Left colon (tissue), 2 donors: ENCODE measurements around the gene CCNJL. TPM values are rescaled to one million over a fixed set of nuclear protein-coding genes. Genes with fewer than 3 reads are reported as not detected.
"Not testable (repeated sequence)": the region's sequence is repeated elsewhere in the genome, so short reads cannot be mapped to it uniquely, and the experiment has no call there.

ENCODE experiments used
- ATAC-seq: fragments of 200-7000 bp; cut with Tn5 transposase; one replicate; pipeline ENCODE4 v1.9.1; 2020; ENCODE audit warnings: mild to moderate bottlenecking, moderate library complexity
- DNase-seq, 2 donors: peaks; one replicate each; pipeline ENCODE4 v3.0.0-alpha.2; 2020
- intact Hi-C, 2 donors: fragments of 100-400 bp; cut with DNase I in 1 of 2; cut with micrococcal nuclease in 1 of 2; formaldehyde crosslinking; loops; one replicate each; pipeline versions ENCODE4 v1.11.2 to v1.14.0; 2022; cut with DNase I, micrococcal nuclease
- total RNA-seq, 2 donors: library from RNA; stranded (reverse); fragmentation: NEBNext Ultra II Directional; extraction: Animal tissue kit (Norgen Biotek cat#: 25700); gene quantifications; one replicate each; pipeline ENCODE4 v1.2.1, GENCODE V29; 2021
- donor health status: DM: no; HTN: no; CAD: no.
- donor health status: DM: yes; HTN: yes; CAD: no.

Gene CCNJL
- total RNA-seq, 2 donors from 2014 or later = 19.0 to 27.7 TPM

DNA sequence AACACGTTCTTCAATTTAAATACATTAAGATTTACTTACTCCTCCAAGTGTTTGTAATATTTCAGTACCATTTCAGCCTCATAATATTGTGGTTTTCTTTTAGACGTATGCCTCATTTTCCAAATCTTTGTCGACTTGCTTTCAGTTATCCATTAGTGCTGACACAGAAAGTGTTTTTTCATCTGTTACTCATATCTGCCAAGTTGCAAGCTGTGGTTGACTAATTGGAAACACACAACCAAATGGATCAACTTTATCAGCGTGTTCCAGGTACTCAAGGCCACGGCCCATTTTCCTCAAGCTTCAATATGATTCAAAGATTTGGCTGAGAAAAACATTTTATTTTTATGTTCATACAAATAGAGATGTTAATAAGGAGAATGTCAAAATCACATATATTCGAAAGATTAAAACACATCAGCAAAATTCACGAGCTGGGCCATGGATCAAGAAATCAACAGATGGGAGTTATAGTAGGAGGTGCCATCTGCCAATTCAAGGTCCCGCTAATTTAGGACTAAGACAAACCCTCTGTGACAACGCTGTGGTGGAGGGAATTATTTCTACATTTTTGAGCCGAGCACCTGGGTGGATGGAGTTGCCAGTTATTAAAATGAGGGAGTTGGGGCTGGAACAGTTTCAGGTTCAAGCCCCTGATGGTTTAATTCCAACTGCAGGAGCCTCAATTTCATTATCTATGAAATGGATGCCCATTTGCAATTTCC lies 27.2 kb upstream of the CCNJL start:
- DNase-seq (no peak), ATAC-seq (no peak)
- intact Hi-C loops = no loop called here

DNA sequence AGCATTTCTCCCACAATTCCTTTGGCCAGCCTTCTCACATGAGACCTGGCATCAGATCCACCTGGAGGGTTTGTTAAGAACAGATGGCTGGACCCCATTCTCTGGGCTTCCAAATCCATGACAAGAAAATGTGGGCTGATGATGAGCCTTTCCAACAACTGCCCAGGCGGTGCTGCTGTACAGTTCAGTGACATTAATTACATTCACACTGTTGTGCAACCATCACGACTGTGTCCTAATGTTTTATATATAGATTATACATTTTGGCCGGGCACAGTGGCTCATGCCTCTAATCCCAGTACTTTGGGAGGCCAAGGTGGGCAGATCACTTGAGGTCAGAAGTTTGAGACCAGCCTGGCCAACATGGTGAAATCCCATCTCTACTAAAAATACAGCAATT lies 22.4 kb upstream of the CCNJL start:
- ATAC-seq, intact Hi-C loops, DNase-seq: not testable (repeated sequence)

DNA sequence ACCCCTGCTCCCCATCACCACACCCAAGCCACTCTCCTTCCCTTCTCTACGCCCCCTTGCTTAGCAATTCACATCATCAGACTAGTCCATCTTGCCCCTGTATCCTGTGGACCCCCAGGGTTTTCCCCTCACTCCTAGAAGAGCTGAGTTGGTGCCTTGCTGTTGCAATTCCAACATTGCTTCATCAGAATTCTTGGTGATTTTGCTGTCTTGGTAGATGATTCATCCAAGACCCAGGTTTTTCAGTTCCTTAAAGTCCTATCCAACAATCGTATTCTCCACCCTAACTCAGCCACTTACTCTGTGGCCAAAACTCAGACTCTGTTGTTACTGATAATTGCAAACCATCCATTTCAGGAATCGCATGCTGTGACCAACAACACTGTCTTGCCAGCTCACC lies 21.4 kb upstream of the CCNJL start:
- DNase-seq (no peak), ATAC-seq (no peak)
- intact Hi-C loops = no loop called here

DNA sequence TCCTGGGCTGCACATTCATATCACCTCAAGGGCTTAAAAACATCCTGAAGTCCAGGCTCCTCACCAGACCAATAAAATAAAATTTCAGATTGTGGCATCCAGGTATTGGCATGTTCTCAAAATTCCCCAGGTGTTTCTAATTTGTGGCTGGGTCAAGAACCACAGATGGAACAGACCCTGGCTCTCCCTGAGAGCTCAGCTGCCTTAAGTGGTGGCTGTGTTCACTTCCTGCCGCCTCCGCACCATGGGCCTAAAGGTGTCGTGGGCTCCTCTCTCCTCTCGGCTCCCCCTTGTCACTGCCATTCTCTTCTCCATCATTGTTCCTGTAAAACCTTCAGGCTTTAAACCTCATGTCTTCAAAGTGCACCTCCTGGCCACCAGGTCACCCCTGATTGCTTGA lies 17.8 kb upstream of the CCNJL start:
- DNase-seq (no peak), ATAC-seq (no peak)
- intact Hi-C loops = no loop called here

DNA sequence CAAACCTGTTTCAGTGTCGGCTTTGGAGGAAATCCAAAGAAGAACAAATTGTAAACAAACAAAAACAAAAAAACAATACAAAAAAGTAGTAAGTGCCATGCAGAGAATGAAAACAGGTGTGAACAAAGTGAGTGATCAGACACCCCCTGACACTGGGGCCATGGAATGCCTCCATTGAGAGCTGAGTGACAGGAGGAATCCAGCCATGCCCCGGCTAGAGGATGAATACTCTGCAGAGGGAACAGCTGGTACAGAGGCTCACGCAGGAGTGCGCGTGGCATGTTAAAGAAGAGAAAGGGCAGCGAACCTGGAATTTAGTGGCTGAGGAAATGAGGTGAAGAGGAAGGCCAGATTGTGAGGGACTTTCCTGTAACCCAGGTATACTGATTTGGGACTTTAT lies 15.5 kb upstream of the CCNJL start:
- no peak for ATAC-seq

DNA sequence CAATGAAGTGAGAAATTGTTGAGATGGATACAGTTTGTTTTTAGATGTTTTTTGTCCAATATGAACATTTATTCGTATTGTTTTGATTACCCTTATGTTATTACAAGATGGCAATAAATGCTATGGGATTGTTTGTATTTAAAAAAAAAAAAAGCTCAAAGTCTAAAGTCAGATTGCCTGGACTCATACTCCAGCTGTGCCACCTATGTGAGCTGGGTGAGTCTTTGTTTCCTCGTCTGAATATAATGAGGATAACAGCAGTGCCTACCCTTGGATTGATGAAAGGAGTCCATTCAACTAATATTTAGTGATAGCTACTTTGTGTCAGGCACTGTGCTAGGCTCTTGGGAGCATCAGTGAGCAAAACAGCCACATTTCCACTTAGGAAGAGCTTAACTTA lies 14.6 kb upstream of the CCNJL start:
- DNase-seq = no peak
- ATAC-seq = peak; percentile 90
- intact Hi-C loops = no loop called here

More for the DNA sequence above, 15.5 kb upstream of the CCNJL start:
- intact Hi-C loops = no loop called here
- no peak for DNase-seq

DNA sequence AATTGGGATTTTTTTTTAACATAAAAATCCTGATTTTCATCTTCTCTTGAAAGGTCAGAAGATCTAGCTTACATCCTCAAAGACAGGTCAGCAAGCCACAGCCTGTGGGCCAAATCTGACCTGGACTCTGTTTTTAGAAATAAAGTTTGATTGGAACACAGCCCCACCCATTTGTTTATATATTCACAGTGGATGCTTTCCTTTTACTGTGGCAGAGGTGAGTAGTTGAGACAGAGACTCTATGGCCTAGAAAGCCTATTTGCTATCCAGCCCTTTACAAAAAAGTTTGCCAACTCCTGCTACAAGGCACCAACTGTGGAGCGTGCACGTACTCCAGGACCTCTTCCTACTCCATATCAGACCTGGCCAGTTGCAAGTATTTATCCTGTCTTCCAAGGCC lies 13.4 kb upstream of the CCNJL start:
- intact Hi-C loops = no loop called here
- DNase-seq = no peak

DNA sequence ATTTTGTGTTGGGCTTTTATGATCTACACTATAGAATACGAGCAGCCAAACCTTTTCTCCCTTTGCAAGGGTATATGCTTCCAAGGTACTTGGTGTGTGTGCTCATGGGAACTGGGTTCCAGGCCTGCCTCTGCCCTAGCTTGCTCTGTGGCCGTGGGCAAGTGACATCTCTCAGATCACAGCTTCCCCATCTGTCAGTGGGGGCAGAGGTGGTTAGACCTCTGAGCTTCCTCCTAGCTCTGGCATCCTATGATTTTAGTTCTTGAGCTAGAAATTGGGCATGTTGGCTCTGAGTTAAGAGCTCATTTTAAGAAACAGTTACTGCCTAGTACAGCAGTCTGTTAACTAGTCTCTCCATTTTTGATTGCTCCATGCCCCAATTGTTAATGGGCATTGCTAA lies 12.5 kb upstream of the CCNJL start:
- ATAC-seq = no peak
- no peak for DNase-seq
- intact Hi-C loops = no loop called here

More for the DNA sequence above, 13.4 kb upstream of the CCNJL start:
- peak; percentile 65 for ATAC-seq

DNA sequence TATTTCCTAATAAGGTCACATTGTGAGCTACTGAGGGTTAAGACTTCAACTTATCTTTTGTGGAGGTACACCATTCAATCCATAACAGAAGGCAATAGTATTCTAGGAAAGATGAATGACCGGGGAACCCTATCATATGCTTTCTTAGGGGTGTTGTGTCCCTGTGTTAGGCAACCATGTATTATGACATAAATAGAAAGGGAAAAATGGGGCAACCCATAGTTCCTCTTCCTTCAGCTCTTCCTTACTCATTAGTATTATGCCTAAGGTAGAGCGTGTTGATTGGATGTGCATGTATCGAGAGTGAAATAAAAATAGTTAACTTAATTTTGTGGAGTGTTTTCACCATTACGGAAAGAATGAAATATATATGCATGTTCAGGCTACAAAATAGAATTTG lies 6.0 kb upstream of the CCNJL start:
- ATAC-seq = no peak

DNA sequence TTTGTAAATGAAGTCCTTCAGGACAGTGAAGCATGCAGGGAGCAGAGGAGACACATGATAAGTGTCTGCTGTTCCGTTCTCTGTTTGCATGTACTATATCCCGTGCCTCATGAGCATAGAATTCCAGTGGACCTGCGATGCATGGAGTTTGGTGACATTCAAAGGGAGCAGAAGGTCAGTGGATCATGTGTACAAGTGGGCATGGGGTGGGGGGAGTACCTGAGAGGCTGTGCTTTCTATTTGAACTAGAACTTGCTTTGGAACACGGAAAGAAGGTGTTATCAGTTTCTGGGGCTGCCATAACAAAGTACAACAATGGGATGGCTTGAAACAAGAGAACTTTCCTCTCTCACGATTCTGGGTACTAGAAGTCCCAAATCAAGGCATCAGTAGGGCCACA lies 5.1 kb upstream of the CCNJL start:
- intact Hi-C loops = no loop called here
- ATAC-seq (no peak), DNase-seq (no peak)

More for the DNA sequence above, 6.0 kb upstream of the CCNJL start:
- intact Hi-C loops = no loop called here
- DNase-seq = no peak

DNA sequence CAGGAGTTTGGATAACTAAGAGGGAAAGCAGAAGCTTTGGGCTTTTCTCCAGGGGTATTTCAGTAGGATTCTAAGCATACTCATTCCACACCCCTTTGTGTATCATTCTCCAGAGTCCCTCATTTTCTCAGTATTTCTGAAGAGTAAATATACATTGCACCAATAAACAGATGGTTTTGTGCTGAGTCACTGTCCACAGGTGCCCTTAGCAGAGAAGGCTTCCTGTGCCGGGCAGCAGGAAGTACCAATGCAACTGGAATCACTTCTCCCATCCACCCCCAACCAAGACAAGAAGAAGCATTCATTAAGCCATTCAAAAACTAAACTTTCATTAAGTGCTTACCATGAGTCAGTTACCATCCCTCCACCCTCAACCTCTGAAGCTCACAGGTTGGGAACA lies 3.6 kb upstream of the CCNJL start:
- ATAC-seq (peak; percentile 84), DNase-seq (peak; percentile 33 to 76)
- intact Hi-C loops = no loop called here

DNA sequence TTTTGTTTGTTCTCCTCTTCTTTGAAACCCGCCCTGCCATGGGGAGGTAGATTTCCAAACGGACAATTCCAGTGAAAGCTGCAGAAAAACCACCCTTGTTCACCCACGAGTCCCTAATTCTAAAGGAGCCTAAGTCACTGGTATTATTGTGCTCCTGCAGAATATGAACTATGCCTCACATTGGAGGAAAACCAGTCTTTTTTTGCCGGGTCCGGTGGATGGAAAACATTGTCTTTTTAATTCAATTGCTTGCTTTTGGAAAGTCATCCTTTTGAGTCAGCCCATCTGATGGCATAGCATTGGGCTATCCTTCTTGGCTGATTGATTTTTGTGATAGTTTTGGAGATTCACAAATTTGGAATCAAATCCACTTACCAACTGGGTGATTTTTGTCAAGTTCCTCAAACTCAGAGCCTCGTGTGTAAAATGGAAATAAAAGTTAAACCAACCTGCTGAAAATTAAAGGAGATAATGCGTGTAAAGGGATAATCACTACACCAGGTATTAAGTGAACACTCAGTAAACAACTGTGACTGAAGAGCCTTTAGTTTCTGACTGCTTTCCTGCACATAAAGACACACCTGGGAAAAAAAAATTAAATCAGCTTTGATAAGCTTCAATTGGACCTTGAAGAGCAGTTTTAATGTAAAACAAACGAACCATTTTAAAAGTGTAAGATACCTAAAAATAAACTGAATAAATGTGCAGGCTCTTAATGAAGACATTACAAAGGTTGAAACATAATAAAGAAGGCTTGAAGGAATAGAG lies 780 bp upstream of the CCNJL start:
- no peak for DNase-seq
- intact Hi-C loops = no loop called here
- no peak for ATAC-seq

DNA sequence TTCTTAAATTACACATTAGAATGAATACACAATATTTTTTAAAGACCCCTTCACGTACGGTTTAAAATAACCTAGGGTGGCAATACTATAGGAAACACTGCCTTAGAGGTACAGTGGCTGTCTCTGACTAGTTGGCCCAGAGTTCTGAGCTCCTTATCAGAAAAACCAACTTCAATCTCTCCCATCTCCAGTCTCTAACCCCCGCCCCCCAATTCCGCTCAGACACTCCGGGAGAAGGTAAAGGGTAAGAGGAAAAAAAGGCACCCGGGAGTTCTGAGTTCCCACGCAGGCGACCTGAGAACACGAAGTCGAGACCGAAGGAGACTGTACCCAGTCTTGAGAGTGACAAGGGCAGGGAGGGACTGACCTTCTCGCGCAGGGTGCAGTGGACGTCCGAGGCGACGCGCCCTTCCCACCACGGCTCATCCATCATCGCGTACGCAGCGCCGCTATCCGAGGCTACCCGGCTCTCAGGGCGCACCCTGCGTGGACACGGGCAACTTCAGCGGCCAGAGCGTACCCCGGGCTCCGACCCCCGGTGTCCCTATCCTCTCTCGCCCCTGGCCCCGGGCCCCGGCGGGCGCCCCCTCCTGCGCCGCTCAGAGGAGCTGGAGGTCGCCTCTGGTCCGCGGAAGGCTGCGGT lies 752 bp downstream of the CCNJL start:
- peak in 1 of 2 donors; percentile 48 for DNase-seq
- peak; percentile 58 for ATAC-seq
- intact Hi-C loops = no loop called here

DNA sequence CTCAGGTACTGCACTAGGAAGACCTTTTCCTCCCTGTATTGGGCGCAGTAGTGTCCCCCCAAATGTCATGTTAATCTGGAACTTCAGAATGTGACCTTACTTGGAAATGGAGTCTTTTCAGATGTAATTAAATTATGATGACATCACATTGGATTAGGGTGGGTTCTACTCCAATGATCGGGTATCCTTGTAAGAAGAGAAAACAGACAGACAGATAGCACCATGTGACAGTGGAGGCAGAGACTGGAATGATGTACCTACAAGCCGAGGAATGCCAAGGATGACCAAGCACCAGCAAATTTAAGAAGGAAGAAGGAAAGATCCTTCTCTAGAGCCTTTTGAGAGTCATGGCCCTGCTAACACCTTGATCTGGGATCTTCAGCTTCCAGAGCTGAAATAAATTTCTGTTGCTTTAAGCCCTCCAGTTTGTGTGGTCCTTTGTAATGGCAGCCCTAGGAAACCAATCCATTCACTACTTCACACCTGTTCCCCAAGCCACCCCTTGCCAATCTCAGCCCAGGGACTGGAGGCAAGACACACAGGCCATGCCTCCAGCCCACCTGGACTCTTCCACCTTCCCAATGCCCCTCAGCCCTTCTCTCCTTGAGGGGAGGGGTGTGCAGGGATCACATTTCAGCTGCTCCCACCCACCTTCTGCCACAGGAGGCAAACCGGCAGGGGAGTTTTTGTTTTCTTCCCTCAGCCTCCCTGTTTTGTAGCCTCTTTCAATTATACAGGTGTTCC lies 1.6 kb downstream of the CCNJL start:
- ATAC-seq (no peak), DNase-seq (no peak)
- intact Hi-C loops = no loop called here

DNA sequence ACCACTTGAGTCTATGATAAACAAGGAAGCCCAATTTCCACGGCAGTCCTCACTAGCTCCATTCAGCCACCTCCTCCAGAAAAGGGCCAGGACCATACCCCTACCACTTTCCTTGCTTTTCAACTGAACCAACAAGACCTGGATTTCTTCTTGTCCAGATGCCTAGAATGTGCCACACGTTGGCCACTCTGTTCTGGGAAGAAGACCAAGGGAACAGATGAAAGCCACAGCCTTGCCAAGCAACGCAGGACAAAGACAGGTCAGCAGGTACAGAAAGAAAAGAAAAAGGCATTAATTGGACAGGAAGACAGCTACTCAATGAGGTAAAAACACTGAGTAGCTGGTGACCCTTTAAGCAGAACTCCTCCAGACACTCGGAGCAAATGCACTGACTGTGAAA lies 2.2 kb downstream of the CCNJL start:
- ATAC-seq (no peak), DNase-seq (no peak)
- intact Hi-C loops = no loop called here

DNA sequence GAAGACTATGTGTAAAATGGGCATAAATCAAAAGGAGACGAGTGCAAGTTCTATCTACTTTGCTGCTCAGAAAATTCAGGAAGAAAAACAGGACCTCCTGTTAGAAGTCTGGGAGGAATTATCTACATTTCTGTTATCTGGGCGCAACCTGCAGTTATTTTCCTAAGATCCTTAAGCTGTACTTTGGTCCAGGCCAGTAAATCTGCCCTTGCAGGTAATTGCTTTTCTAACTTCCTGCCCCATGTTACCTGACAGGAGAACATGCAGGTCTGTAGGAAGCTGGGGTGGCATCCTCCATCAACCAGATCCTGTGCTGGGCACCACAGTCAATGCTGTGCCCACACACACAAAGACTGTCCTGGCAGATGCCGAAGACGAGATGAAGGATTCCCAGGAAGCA lies 5.7 kb downstream of the CCNJL start:
- DNase-seq (no peak), ATAC-seq (peak; percentile 89)
- intact Hi-C loops = no loop called here

DNA sequence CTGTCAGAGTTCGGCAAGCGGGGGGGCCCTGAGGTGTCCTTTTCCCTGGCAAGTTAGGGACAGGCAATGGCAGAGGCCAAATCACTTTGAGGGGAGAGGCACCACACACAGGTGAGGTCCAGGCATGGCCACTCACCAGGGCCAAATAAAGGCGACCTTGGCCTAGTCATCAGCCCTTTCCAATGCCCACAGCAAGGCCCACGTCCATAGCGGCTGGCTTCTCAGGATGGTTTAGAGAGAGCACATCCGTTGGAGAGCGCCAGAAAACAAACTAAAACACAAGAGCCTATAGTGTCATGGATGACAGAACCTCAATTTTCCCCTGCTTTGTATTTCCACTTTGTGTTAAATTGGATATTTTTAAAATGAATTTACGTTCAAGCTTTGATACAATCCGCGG lies 7.0 kb downstream of the CCNJL start:
- DNase-seq (no peak), ATAC-seq (no peak)
- intact Hi-C loops = no loop called here

DNA sequence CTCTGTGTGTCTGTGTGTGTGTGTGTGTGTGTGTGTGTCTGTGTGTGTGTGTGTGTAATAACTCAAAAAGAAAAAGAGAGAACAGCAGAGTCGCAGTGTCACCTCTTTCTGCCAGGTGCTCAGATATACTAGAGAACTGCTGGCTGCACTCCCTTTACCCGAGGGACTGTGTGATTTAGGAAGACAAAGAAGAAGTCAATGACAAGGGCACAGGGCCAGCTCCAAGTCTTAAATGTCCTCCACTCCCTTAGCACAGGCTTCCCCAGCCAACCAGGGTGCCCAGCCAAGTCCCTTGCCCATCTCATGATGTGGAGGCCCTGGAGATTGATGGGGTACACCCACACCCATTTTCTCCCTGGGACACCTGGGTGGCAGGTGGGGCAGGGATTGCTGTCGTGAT lies 8.7 kb downstream of the CCNJL start:
- intact Hi-C loops = no loop called here
- ATAC-seq (no peak), DNase-seq (no peak)

DNA sequence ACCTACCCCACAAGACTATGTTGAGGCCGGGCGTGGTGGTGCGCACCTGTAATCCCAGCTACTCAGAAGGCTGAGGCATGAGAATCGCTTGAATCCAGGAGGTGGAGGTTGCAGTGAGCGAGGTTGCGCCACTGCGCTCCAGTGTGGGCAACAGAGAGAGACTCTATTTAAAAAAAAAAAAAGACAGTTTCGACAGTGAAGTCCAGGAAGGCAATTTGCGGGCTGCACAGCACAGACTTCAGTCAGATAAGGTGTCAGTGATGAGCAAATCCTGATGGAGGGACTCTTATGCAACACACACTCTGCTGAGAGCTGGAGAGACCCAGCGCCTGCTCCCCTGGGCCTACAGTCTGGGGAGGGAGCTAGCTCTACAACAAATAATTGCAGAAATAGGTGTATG lies 14.2 kb downstream of the CCNJL start:
- DNase-seq (no peak), ATAC-seq (no peak)
- intact Hi-C loops = no loop called here
